OCI-M1 (cell line): Measurements from ENCODE around the gene IQSEC1.

Experiments used
- DNase-seq: peaks from one replicate; lab custom pipeline; 2025; lab: John Stamatoyannopoulos, UW

The IQSEC1 gene

GRCh38 chr3:12985148-12985547 lies 88.1 kb downstream of the IQSEC1 start:
- DNase-seq, result no peak

GRCh38 chr3:12984023-12984823 lies 89.0 kb downstream of the IQSEC1 start:
- peak; percentile 92 for DNase-seq

- no peak for DNase-seq
Observed at GRCh38 chr3:12983319-12983718, 89.9 kb downstream of the IQSEC1 start.

- no peak for DNase-seq
Observed at GRCh38 chr3:12982619-12983101, 90.6 kb downstream of the IQSEC1 start.

GRCh38 chr3:12981306-12982275 lies 91.6 kb downstream of the IQSEC1 start:
- DNase-seq, result no peak

DNA sequence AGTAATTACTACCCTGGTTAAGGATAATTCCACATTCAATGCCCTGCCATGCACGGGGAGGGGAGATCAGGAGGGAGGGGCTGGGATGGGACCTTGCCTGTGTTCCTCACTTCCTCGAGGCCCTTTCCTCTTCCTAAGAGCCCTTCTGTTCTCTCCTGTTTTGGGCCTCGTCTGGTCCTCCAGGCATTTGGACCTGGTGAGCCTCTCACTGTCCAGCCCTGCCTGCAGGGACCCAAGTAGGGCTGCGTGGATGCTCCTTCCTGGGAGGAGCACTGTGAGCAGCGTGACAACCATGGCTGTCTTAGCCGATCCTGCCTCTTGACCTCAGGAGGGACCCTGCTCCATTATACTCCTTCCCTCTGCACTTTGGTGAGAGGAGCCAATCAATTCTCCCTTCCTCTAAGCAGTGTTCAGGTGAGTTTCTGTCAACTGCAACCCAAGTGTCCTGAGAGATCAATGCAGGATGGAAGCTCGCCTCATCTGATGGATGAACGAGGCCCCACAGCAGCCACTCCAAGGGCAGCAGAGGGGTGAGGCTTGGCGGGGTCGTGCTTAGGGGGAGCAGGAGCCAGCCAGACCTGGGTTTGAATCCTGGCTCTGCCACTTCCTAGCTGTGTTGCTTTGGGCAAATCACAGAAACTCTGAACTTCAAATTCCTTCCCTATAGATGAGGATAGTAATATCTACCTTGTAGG lies 92.5 kb downstream of the IQSEC1 start:
- no peak for DNase-seq

DNA sequence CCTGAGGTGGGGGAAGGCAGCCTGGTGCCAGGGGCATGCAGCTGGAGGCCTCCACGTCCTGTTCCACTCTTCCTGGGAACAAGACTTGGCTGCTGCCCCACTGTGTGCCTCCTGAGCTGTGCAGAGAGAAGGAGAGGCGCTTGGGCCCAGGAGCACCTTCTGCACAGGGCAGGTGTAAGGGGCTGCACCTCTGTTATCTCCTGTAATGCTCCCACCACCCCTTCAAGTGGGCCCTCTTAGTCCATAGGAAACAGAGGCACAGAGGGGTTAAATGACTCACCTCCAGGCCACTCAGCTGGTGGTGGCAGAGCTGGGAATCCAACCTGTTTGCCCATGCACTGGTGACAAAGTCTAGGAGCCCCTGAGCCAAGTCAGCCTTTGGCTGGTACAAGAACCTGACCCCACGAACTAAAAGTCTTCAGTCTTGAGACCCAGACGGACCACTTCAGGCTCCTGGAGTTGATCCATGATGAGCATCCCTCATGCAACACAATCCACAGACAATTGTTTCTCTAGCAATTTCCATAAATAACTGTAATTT lies 93.2 kb downstream of the IQSEC1 start:
- DNase-seq, result no peak

DNA sequence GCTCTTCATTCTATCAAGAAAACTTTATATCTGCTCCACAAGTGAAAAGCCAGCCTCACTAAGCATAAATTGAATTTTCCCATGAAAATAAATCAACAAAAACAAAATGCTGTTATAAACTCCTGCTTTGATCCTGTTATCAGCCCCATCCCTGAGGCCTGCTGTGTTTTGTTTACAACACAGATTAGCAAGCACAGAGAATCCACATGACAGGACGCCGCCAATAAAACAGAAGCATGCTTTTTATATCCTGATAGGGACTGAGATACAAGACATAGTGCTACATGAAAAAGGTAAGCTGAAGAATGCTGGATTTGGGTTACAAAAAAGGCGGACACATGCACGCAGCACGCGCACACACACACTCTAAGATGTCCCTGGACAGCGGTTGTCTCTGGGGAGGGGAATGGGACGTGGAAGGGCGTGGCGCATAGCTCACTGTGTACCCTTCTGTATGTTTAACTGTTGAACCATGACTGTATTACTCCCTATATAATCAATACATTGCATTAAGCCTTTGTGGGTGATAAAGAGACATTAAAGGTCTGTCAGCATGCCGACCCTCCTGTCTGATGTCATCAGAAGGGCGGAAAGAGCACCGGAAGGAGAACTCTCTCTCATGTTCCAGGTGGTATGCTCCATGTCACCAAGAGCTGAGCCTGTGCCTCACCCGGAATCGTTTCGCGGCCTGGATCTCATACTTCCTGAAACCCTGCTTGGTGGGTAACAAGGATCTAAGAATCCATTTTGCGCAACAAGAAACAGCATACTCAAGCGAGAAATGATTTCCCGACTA lies 93.9 kb downstream of the IQSEC1 start:
- DNase-seq, result no peak

DNA sequence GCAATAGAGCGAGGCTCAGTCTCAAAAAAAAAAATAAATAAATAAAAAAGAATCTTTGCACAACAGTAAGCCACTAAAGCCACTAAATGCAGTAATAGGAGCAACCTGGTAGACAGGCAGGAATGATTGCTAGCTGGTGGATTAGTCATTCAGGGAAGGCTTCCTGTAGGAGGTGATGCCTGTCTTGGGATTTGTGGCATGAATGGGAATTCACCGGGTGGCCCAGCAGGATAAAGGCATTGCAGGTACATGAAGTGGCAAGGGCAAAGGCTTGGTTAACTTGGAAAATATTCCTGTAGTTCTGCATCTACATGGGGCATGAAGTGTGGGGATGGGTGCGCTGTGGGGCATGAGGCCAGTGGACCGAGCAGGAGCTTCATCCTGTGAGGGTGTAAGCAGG lies 94.5 kb downstream of the IQSEC1 start:
- DNase-seq, result no peak

GRCh38 chr3:12977117-12977808 lies 96.0 kb downstream of the IQSEC1 start:
- no peak for DNase-seq

GRCh38 chr3:12975748-12976522 lies 97.3 kb downstream of the IQSEC1 start:
- DNase-seq, result no peak

- DNase-seq, result no peak
Observed at GRCh38 chr3:12974819-12975218, 98.4 kb downstream of the IQSEC1 start.

DNA sequence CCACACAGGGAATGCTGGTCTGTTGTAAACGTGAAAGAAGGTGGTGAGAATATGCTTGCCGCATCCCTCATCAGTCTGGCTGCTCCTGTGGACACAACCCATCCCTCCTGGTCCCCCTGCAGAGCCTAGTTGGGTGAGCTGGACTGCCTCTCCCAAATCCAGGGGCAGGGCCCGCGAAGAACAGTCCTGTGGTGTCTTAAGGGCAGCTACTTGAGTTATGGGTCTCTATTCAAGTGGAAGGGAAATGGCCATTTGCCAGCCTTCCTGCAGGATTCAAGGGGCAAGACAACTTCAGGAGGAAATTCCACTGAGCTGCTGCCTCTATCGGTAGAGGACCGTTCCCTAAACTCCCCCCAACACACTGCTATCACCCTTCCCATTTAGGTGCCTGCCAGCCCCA lies 98.9 kb downstream of the IQSEC1 start:
- DNase-seq, result no peak

DNA sequence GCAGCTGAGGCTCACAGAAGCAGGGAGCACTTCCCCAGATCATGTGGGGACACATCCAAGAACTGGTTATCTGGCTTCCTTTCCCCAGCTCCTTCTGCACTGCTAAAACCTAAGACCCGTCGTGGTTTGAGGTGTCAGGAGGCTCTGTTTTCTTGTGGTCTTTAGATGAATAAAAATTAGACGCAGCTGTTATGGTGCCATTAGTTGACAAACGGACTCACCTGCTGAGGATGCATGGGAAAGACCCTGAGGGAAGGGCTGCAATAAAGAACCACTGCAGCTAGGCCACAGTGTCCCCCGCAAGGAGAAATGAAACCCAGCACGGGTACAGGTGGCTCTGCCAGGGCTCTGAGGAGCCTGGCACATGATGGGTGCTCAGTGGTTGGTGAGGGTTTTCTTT lies 99.4 kb downstream of the IQSEC1 start:
- DNase-seq, result no peak

DNA sequence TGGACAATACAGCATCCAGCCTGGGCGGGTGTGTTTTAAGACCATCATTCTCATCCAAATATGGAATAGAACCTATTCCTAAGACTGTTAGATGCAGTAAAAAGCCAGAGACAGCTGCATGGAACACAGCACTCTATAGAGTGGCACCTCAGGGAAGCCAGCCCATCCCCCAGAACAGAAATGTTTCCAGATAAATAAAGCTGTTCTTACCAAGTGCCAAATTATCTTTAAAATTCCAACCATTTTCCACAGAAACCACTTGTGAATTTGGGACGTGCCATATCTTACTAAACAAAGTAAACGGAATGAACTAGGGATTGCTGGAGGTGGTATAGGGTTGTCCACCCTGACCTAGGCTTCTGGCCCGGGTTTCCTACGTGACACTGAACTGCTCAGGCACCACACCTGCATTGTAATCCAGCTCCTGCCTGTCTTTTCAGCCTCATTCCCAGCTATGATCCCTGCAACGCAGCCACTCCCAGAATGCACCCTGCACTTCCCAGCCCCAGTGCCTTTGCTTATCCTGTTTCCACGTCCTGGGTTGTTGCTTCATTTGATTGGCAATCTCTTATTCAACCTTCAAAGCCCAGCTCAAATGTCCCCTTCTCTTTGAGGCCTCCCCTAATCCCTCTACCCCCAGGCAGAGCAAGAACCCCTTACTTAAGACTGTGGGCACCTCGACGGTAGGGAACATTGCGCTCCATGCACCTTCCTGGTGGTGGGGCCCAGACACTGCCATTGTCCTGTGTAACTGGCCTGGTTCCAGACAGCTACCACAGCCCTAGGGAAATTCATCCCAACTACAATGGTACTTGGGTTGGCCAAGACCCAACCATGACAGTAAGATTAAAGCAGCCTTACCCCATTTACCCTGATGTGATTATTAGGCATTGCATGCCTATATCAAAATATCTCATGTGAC lies 100.2 kb downstream of the IQSEC1 start:
- no peak for DNase-seq

- peak; percentile 51 for DNase-seq
Observed at GRCh38 chr3:12972043-12972442, 101.2 kb downstream of the IQSEC1 start.

GRCh38 chr3:12970684-12971083 lies 102.5 kb downstream of the IQSEC1 start:
- DNase-seq, result no peak

GRCh38 chr3:12969486-12969885 lies 103.7 kb downstream of the IQSEC1 start:
- DNase-seq, result no peak

DNA sequence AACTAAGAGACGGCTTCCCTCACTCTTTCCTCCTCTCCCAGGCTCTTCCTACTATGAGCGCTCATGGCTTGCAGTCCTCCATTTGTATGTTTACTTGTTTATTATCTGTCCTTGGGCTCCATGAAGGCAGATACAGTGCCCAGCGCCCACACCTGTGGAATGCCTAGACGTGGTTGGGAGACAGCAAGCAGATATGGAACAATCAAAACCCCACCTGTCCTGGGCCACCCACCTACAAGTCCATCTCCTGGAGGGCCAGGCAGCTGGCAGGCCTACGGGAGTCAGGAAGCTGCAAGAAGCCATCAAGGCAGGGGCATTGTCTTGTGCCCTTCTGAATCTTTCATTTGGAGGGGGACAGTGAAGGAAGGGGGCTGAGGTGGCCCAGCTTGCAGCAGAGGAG lies 104.7 kb downstream of the IQSEC1 start:
- DNase-seq, result no peak
